ENCODE measurements around the gene TM7SF3. TPM values are rescaled to one million over a fixed set of nuclear protein-coding genes. Genes with fewer than 3 reads are reported as not detected.
A peak's percentile ranks its signal among the peaks of the same experiment; 100 is the strongest.
"Not testable (repeated sequence)": the region's sequence is repeated elsewhere in the genome, so short reads cannot be mapped to it uniquely, and the experiment has no call there.

TM7SF3 gene
- total and polyA plus RNA-seq, 4 donors: 82.5 to 147 (median 110) TPM

DNA sequence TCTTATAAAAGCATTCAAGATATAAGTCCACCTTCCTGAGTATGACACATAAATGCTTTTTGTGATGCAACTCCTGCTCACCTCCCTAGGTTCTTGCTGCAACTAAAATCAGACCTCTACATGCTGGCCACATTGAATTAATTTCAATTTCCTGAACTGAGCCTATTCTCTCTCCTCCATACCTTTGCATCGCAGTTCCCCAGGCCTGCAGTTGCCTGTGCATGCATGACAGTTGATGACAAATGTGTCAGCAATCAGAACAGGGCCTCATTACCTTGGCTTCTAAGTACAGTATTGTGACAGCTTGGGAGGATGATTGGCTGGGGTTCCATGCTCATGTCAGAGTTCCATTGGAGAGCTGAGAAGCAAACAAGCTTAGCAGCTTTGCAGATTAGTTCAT lies 3.9 kb upstream of the TM7SF3 start:
- no peak for DNase-seq (ENCODE audit: low read depth in 4 of 6, low spot score in 6 of 6)
- WGBS (ENCODE audit: insufficient coverage): 100% methylated on average over 1 of the region's 1 CpG

DNA sequence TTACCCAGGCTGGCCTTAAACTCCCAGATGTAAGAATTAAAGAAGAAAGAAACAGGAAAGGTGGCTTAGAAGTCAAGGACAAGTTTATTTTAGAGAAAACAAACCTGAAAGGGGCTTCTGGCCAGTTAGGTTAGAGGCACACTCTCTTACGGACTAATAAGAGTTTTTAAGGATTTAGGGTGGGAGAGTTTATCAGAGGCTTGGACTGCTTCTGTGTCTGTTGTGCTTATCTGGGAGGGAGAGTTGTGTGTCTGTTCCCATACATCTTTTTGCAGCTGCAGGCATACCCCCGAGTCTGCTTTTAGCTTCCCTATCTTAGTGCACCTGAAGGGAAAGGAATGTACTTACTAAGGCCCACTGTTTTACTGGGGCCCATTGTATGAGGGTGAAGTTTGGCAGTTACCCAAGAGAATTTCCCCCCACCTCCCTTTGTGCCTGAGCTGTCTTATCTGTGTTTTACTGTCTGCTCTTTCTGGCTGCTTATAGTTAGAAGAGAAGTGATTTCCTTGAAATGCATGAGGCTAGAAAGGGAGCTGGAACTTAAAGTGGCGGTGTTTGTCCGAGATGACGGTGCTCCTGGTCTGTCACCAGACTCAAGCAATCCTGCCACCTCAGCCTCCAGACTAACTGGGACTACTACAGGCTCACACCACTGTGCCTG lies 3.1 kb upstream of the TM7SF3 start:
- H3K36me3 ChIP-seq (ENCODE audit: control insufficient read depth, insufficient read depth, low read length); DNase-seq (ENCODE audit: low read depth in 4 of 6, low spot score in 6 of 6); H3K4me3 ChIP-seq (ENCODE audit: low read depth, low read length); H3K4me1 ChIP-seq (ENCODE audit: control insufficient read depth, insufficient read depth, low read length); H3K27ac ChIP-seq (ENCODE audit: low read depth, low read length); H3K27me3 ChIP-seq (ENCODE audit: control insufficient read depth, insufficient read depth, low read length); H3K9me3 ChIP-seq (ENCODE audit: control insufficient read depth, insufficient read depth, low read length): not testable (repeated sequence)
- WGBS (ENCODE audit: insufficient coverage): 83% methylated on average over 1 of the region's 5 CpGs

More for the DNA sequence above, 3.9 kb upstream of the TM7SF3 start:
- no peak overlapping the region for H3K27ac ChIP-seq (ENCODE audit: low read depth, low read length)
- H3K4me1 ChIP-seq (ENCODE audit: control insufficient read depth, insufficient read depth, low read length): peaks cover 2% of the 10 kb centered on the region
- no peaks in the 10 kb centered on the region for H3K36me3 ChIP-seq (ENCODE audit: control insufficient read depth, insufficient read depth, low read length)
- H3K4me3 ChIP-seq (ENCODE audit: low read depth, low read length): no peak overlapping the region
- no peaks in the 10 kb centered on the region for H3K27me3 ChIP-seq (ENCODE audit: control insufficient read depth, insufficient read depth, low read length)
- H3K9me3 ChIP-seq (ENCODE audit: control insufficient read depth, insufficient read depth, low read length): no peaks in the 10 kb centered on the region

DNA sequence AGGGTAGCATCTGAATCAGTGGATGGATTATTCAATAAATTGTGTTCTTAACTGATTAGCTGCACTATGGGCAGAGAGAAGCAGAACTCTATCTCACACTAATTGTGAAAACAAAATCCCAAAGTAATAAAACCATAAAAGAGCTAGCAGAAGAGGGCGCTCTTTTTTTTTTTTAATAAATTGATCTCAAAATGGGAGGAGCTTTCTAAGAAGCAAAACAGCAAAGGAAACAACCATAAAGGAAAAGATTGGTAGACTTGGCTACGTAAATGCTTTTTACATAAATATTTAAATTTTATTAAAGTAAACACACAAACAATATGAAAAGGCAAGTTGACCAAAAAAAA lies 1.5 kb upstream of the TM7SF3 start:
- no peak overlapping the region for H3K4me3 ChIP-seq (ENCODE audit: low read depth, low read length)
- H3K9me3 ChIP-seq (ENCODE audit: control insufficient read depth, insufficient read depth, low read length): no peaks in the 10 kb centered on the region
- H3K27me3 ChIP-seq (ENCODE audit: control insufficient read depth, insufficient read depth, low read length): no peaks in the 10 kb centered on the region
- DNase-seq (ENCODE audit: low read depth in 4 of 6, low spot score in 6 of 6): peak in 2 of 6 donors; percentile 38
- no CpG with 5 or more reads among the region's 2 CpGs for WGBS (ENCODE audit: insufficient coverage)
- peaks cover 8% of the 10 kb centered on the region for H3K4me1 ChIP-seq (ENCODE audit: control insufficient read depth, insufficient read depth, low read length)
- no peaks in the 10 kb centered on the region for H3K36me3 ChIP-seq (ENCODE audit: control insufficient read depth, insufficient read depth, low read length)
- H3K27ac ChIP-seq (ENCODE audit: low read depth, low read length): no peak overlapping the region

DNA sequence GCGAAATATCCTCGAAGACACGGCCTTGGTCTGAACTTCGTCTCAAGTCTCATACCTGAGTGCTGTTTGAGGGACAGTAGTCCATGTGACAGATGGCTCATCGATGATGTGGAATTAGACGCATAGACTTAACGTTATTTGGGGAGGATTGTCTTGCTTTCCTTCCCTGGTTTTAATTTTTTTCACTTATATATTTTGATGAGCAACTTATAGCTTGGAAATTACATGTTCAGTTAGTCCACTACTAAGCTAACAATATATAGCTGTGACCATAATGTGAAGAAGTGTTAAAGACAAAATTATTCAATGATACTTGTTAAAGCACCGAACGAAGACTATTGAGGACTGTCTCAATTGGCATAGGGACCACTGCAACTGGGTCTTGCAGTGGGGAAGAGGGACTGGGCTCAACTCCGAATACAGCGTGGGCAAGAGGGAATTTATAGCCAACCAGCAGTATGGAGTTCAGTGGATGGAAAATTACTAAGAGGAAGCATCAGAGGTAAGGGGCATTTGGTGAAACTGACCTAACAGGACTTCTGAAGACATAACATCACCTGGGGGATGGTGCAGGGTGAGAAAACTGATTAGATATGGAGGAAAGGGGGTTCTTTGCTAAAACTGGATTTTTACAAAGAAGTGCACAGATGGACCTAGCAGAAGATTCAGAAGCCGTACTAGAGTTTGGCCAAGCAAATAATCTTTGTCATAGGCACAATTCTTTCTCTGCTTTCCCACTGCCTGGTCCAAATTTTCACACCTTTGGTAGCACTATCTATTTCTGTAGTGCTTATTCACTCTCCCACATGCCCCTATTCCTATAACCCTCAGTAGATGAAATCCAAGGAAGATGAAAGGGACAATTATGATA lies 910 bp upstream of the TM7SF3 start:
- Histone ChIP-seq H3K27me3 (ENCODE audit: control insufficient read depth, insufficient read depth, low read length) (no peaks in the 10 kb centered on the region), H3K9me3 (ENCODE audit: control insufficient read depth, insufficient read depth, low read length) (no peaks in the 10 kb centered on the region), H3K36me3 (ENCODE audit: control insufficient read depth, insufficient read depth, low read length) (no peaks in the 10 kb centered on the region), H3K27ac (ENCODE audit: low read depth, low read length) (peak overlapping the region; percentile 74), H3K4me3 (ENCODE audit: low read depth, low read length) (peak overlapping the region; percentile 90), H3K4me1 (ENCODE audit: control insufficient read depth, insufficient read depth, low read length) (peaks cover 8% of the 10 kb centered on the region)
- no peak for DNase-seq (ENCODE audit: low read depth in 4 of 6, low spot score in 6 of 6)
- WGBS (ENCODE audit: insufficient coverage): 64% methylated on average over 9 of the region's 12 CpGs

DNA sequence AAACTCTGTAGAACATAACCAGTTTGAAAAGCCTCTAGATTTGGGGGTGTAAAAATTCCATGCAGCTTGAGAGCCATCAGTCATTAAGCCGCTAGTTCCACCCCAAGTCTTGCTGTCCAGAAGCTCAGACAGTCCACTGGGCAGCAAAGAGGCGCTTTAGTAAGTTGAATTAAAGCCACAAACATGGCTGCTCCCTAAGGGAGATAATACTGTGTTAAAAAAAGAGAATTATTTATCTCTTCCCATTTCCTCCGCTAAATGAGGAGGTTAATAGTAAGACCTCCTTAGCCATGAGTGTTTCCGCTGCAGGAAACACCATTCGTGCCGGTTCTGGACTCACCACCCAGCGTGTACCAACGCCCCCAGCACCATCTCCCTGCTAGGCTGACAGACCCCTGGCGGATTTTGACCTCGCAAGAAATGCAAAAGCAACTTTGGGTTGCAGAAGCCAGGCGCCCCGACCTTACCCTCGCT lies 536 bp downstream of the TM7SF3 start:
- Histone ChIP-seq H3K27ac (ENCODE audit: low read depth, low read length) (peak overlapping the region; percentile 82), H3K9me3 (ENCODE audit: control insufficient read depth, insufficient read depth, low read length) (no peaks in the 10 kb centered on the region), H3K27me3 (ENCODE audit: control insufficient read depth, insufficient read depth, low read length) (no peaks in the 10 kb centered on the region), H3K4me1 (ENCODE audit: control insufficient read depth, insufficient read depth, low read length) (peaks cover 8% of the 10 kb centered on the region), H3K36me3 (ENCODE audit: control insufficient read depth, insufficient read depth, low read length) (no peaks in the 10 kb centered on the region), H3K4me3 (ENCODE audit: low read depth, low read length) (peak overlapping the region; percentile 90)
- peak in 4 of 6 donors; percentile 19 to 72 (median 36) for DNase-seq (ENCODE audit: low read depth in 4 of 6, low spot score in 6 of 6)
- WGBS (ENCODE audit: insufficient coverage): 2% methylated on average over 12 of the region's 13 CpGs

DNA sequence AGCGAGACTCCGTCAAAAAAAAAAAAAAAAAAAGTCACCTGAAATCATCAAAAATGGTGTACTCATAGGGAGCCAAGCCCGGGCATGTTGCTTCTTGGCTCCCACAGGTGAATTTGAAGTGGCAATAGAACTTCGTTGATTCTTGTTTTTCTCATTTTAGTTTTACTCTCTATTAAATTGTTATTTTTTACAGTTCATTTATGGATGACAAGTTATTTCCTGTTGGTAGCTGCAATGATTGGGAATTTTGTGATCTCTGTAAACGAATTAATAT lies 1.3 kb downstream of the TM7SF3 start:
- Histone ChIP-seq H3K9me3 (ENCODE audit: control insufficient read depth, insufficient read depth, low read length) (no peaks in the 10 kb centered on the region), H3K27ac (ENCODE audit: low read depth, low read length) (no peak overlapping the region), H3K4me3 (ENCODE audit: low read depth, low read length) (peak overlapping the region; percentile 90), H3K27me3 (ENCODE audit: control insufficient read depth, insufficient read depth, low read length) (no peaks in the 10 kb centered on the region), H3K4me1 (ENCODE audit: control insufficient read depth, insufficient read depth, low read length) (peaks cover 8% of the 10 kb centered on the region), H3K36me3 (ENCODE audit: control insufficient read depth, insufficient read depth, low read length) (no peaks in the 10 kb centered on the region)
- no CpG with 5 or more reads among the region's 5 CpGs for WGBS (ENCODE audit: insufficient coverage)
- DNase-seq (ENCODE audit: low read depth in 4 of 6, low spot score in 6 of 6): no peak

DNA sequence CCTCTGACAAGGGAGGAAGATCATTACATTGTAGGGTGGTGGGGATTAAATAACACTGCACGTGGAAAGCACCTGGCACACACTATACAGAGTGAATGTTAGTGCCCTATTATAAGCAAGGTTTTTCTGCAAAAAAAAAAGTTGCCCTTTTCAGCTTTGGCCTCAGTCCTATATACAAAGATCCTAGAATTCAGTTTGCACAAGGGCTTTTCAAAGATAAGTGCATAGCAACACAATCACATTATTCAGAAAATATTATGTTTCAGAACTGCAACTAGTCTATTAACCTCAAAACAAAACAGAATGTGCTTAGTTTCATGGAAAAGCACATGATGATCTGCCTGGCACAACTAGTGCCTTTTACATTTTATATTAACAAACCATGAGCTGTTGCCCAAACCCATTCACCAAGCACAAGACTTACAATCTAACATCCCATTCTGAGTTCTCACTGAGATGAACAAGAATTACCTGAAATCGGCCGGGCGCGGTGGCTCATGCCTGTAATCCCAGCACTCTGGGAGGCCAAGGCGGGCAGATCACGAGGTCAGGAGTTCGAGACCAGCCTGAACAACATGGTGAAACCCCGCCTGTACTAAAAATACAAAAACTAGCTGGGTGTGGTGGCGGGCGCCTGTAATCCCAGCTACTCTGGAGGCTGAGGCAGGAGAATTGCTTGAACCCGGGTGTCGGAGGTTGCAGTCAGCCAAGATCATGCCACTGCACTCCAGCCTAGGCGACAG lies 1.8 kb downstream of the TM7SF3 start:
- Histone ChIP-seq H3K27me3 (ENCODE audit: control insufficient read depth, insufficient read depth, low read length) (no peaks in the 10 kb centered on the region), H3K9me3 (ENCODE audit: control insufficient read depth, insufficient read depth, low read length) (no peaks in the 10 kb centered on the region), H3K36me3 (ENCODE audit: control insufficient read depth, insufficient read depth, low read length) (no peaks in the 10 kb centered on the region), H3K4me1 (ENCODE audit: control insufficient read depth, insufficient read depth, low read length) (peaks cover 8% of the 10 kb centered on the region), H3K27ac (ENCODE audit: low read depth, low read length) (no peak overlapping the region), H3K4me3 (ENCODE audit: low read depth, low read length) (no peak overlapping the region)
- peak in 1 of 6 donors; percentile 18 for DNase-seq (ENCODE audit: low read depth in 4 of 6, low spot score in 6 of 6)
- WGBS (ENCODE audit: insufficient coverage): 89% methylated on average over 9 of the region's 14 CpGs

DNA sequence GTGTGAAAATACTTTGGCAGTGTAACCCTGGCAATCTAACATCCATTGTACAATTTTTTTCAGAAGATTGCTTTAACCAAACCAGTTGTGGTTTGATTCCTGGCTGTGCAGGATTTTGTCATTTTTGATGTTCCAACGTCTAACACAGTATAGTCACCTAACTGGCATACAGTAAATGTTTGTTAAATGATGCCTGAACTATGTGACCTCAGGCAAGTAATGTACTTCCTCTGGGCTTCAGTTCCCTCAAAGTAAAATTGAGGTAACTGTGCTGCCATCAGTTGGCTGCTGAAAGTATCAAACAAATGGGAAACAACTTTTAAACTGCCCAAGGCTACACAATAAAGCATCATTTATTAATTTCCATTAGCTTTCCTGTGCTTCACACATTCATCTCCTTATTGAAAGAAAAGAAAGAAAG lies 4.3 kb downstream of the TM7SF3 start:
- H3K4me1 ChIP-seq (ENCODE audit: control insufficient read depth, insufficient read depth, low read length): peaks cover 8% of the 10 kb centered on the region
- WGBS (ENCODE audit: insufficient coverage): no CpG with 5 or more reads among the region's 1 CpG
- H3K36me3 ChIP-seq (ENCODE audit: control insufficient read depth, insufficient read depth, low read length): no peaks in the 10 kb centered on the region
- H3K4me3 ChIP-seq (ENCODE audit: low read depth, low read length): no peak overlapping the region
- DNase-seq (ENCODE audit: low read depth in 4 of 6, low spot score in 6 of 6): no peak
- no peaks in the 10 kb centered on the region for H3K9me3 ChIP-seq (ENCODE audit: control insufficient read depth, insufficient read depth, low read length)
- H3K27ac ChIP-seq (ENCODE audit: low read depth, low read length): no peak overlapping the region
- no peaks in the 10 kb centered on the region for H3K27me3 ChIP-seq (ENCODE audit: control insufficient read depth, insufficient read depth, low read length)

DNA sequence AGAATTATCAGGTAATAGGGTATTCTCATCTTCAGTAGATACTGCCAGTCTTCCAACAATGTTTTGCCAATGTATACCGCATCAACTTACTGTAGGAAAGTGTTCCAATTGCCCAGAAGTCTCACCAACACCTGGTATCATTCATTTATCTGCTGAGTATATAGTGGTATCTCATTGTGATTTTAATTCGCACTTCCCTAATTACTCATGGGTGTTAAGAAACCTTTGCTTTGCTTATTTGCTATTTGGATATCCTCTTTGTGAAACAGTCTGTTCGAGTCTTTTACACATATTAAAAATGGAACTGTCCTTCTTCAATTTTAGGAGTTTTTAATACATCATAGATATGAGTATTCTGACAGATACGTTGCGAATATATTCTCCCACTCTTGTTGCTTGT lies 6.1 kb downstream of the TM7SF3 start:
- Histone ChIP-seq H3K36me3 (ENCODE audit: control insufficient read depth, insufficient read depth, low read length) (no peaks in the 10 kb centered on the region), H3K4me1 (ENCODE audit: control insufficient read depth, insufficient read depth, low read length) (peaks cover 8% of the 10 kb centered on the region), H3K27me3 (ENCODE audit: control insufficient read depth, insufficient read depth, low read length) (no peaks in the 10 kb centered on the region), H3K4me3 (ENCODE audit: low read depth, low read length) (no peak overlapping the region), H3K27ac (ENCODE audit: low read depth, low read length) (no peak overlapping the region), H3K9me3 (ENCODE audit: control insufficient read depth, insufficient read depth, low read length) (no peaks in the 10 kb centered on the region)
- no peak for DNase-seq (ENCODE audit: low read depth in 4 of 6, low spot score in 6 of 6)
- WGBS (ENCODE audit: insufficient coverage): no CpG with 5 or more reads among the region's 5 CpGs
